ENCODE measurements around the gene CNTN5. TPM values are rescaled to one million over a fixed set of nuclear protein-coding genes. Genes with fewer than 3 reads are reported as not detected.
A peak's percentile ranks its signal among the peaks of the same experiment; 100 is the strongest.

The CNTN5 gene
- total RNA-seq, 1 experiment from 2014 or later: not detected

GRCh38 chr11:99686838-99687237, 666.1 kb downstream of the CNTN5 start:
- Histone ChIP-seq H3T11ph (ENCODE audit: low read length) (no peak overlapping the region), H2AFZ (ENCODE audit: low read length) (no peak overlapping the region), H3K9ac (ENCODE audit: extremely low read depth, insufficient read length, low read length) (no peak overlapping the region), H4K20me1 (ENCODE audit: control insufficient read depth, insufficient read depth, insufficient read length) (no peaks in the 10 kb centered on the region), H2BK15ac (ENCODE audit: low read depth, low read length) (no peak overlapping the region), H2AK5ac (ENCODE audit: insufficient read length, low read length) (no peak overlapping the region), H4K8ac (replicated peaks; ENCODE audit: insufficient read length, low read depth, low read length) (no peak overlapping the region), H3K27ac (ENCODE audit: insufficient read length, low read depth, low read length) (no peak overlapping the region), H3K27me3 (ENCODE audit: insufficient read depth, low read length) (no peaks in the 10 kb centered on the region), H3K9me3 (ENCODE audit: control insufficient read depth, low read depth, low read length) (no peaks in the 10 kb centered on the region), H2BK5ac (ENCODE audit: insufficient read length, low read length) (no peak overlapping the region), H3K23ac (ENCODE audit: insufficient read length, low read depth, low read length) (no peak overlapping the region), H3K4ac (ENCODE audit: low read depth, low read length) (no peak overlapping the region), H2BK12ac (ENCODE audit: insufficient read length, low read depth, low read length) (no peak overlapping the region), H3K79me1 (ENCODE audit: insufficient read depth, low read depth, low read length, poor library complexity, severe bottlenecking) (no peaks in the 10 kb centered on the region), H4K5ac (ENCODE audit: insufficient read length, low read depth, low read length) (no peak overlapping the region), H4K91ac (ENCODE audit: insufficient read length, low read depth, low read length) (no peak overlapping the region), H3K4me2 (ENCODE audit: insufficient read depth, insufficient read length, low read length) (no peak overlapping the region), H2BK20ac (ENCODE audit: low read depth, low read length, poor library complexity, severe bottlenecking) (no peak overlapping the region), H3K79me2 (ENCODE audit: insufficient read depth, low read length) (no peaks in the 10 kb centered on the region), H2BK120ac (ENCODE audit: low read depth, low read length, poor library complexity, severe bottlenecking) (no peak overlapping the region), H3K23me2 (ENCODE audit: insufficient read length, low read depth, low read length, poor library complexity, severe bottlenecking) (no peaks in the 10 kb centered on the region), H3K14ac (ENCODE audit: insufficient read depth, low read length) (no peak overlapping the region), H3K56ac (ENCODE audit: insufficient read length, low read depth, low read length) (no peak overlapping the region), H3K4me1 (ENCODE audit: insufficient read depth, low read length) (no peaks in the 10 kb centered on the region), H3K18ac (ENCODE audit: insufficient read length, low read depth, low read length) (no peak overlapping the region)
- H3K27ac Mint-ChIP-seq: peak overlapping the region in 1 of 3 experiments; percentile 71; a peak in 2 of 7 replicates
- H3K4me3 Mint-ChIP-seq: no peak overlapping the region
- no peak for DNase-seq
- H3K9me3 Mint-ChIP-seq: peaks cover 6 to 9% of the 10 kb centered on the region in 2 experiments; a peak in 4 of 5 replicates
- WGBS (ENCODE audit: extremely low coverage, insufficient read length, low lambda C conversion rate): no CpG with 5 or more reads among the region's 3 CpGs
- H3K4me1 Mint-ChIP-seq: no peaks in the 10 kb centered on the region
- no peak for TF ChIP-seq CTCF (conservative IDR thresholded peaks at IDR 0.05)
- no peaks in the 10 kb centered on the region for H3K27me3 Mint-ChIP-seq (ENCODE audit: low read depth)
- H3K36me3 Mint-ChIP-seq (ENCODE audit: insufficient read depth in 1 of 3, low read depth in 3 of 3): peaks cover 0 to 16% (median 0%) of the 10 kb centered on the region in 3 experiments; a peak in 3 of 7 replicates
